Loucy (cell line): ENCODE measurements around the gene PDE5A.

Source experiments
- H2AFZ ChIP-seq: fragments of 200-600 bp; sonication (generic); 2 replicates; pipeline ENCODE4 v1.6.0; 2016; ENCODE audit warnings: antibody characterized with exemption, mild to moderate bottlenecking, low read length, moderate library complexity
- H3F3A ChIP-seq: fragments of 200-600 bp; 2 replicates; pipeline ENCODE4 v1.6.0; 2016; ENCODE audit warnings: antibody characterized with exemption, low read depth, mild to moderate bottlenecking
- H3K27me3 ChIP-seq: fragments of 200-600 bp; sonication (generic); 2 replicates; pipeline ENCODE4 v1.6.1; 2014; ENCODE audit warnings: low read length, mild to moderate bottlenecking; ENCODE audit not compliant: insufficient read depth, poor library complexity, severe bottlenecking
- H3K36me3 ChIP-seq: fragments of 200-600 bp; sonication (generic); 2 replicates; pipeline ENCODE4 v1.6.1; 2016; ENCODE audit warnings: low read length; ENCODE audit not compliant: insufficient read depth
- H3K4me1 ChIP-seq: fragments of 200-600 bp; sonication (generic); 2 replicates; pipeline ENCODE4 v1.5.1; 2014; ENCODE audit warnings: low read length, mild to moderate bottlenecking; ENCODE audit not compliant: insufficient read depth, poor library complexity, severe bottlenecking
- H3K4me2 ChIP-seq: fragments of 200-600 bp; sonication (generic); 2 replicates; pipeline ENCODE4 v1.6.0; 2014; ENCODE audit warnings: antibody characterized with exemption, low read length, low read depth, mild to moderate bottlenecking; ENCODE audit not compliant: poor library complexity, severe bottlenecking
- H3K4me3 ChIP-seq: fragments of 200-600 bp; sonication (generic); 2 replicates; pipeline ENCODE4 v1.5.1; 2014; ENCODE audit warnings: low read length, mild to moderate bottlenecking, mixed read lengths; ENCODE audit not compliant: poor library complexity, severe bottlenecking
- H3K79me2 ChIP-seq: fragments of 200-600 bp; sonication (generic); 2 replicates; pipeline ENCODE4 v1.6.1; 2014; ENCODE audit warnings: low read length; ENCODE audit not compliant: insufficient read depth
- H3K9ac ChIP-seq: fragments of 200-600 bp; sonication (generic); 2 replicates; pipeline ENCODE4 v1.6.0; 2014; ENCODE audit warnings: mild to moderate bottlenecking, low read depth, low read length, moderate library complexity; ENCODE audit not compliant: poor library complexity, severe bottlenecking
- H3K9me2 ChIP-seq: fragments of 200-600 bp; sonication (generic); replicated peaks from 2 replicates; pipeline ENCODE4 v1.6.1; 2016; ENCODE audit warnings: low read depth, low read length, mixed read lengths
- H3K9me3 ChIP-seq: fragments of 200-600 bp; sonication (generic); 2 replicates; pipeline ENCODE4 v1.6.1; 2014; ENCODE audit warnings: mild to moderate bottlenecking, antibody characterized with exemption, low read length, low read depth; ENCODE audit not compliant: insufficient read depth
- H4K20me1 ChIP-seq: fragments of 200-600 bp; sonication (generic); 2 replicates; pipeline ENCODE4 v1.6.0; 2014; ENCODE audit warnings: antibody characterized with exemption, low read length, mild to moderate bottlenecking; ENCODE audit not compliant: insufficient read depth, poor library complexity, severe bottlenecking
- CTCF ChIP-seq: fragments of 200-600 bp; sonication (generic); conservative IDR thresholded peaks from 2 replicates; pipeline ENCODE4 v1.5.1; 2014; ENCODE audit warnings: mild to moderate bottlenecking, antibody characterized with exemption, low read length
- EZH2phosphoT487 ChIP-seq: fragments of 200-600 bp; IDR thresholded peaks from 2 replicates; pipeline ENCODE4 v1.6.1; 2018; ENCODE audit warnings: antibody characterized with exemption, mild to moderate bottlenecking, moderate library complexity, borderline replicate concordance

Gene PDE5A

GRCh38 chr4:119543187-119543586 is 85.4 kb downstream of the PDE5A start:
- Histone ChIP-seq H4K20me1 (no peaks in the 10 kb centered on the region), H3F3A (no peaks in the 10 kb centered on the region), H3K4me3 (no peak overlapping the region), H3K4me1 (no peaks in the 10 kb centered on the region), H3K4me2 (no peak overlapping the region), H2AFZ (no peak overlapping the region), H3K36me3 (no peaks in the 10 kb centered on the region), H3K27me3 (no peaks in the 10 kb centered on the region), H3K79me2 (no peaks in the 10 kb centered on the region), H3K9ac (no peak overlapping the region), H3K9me3 (no peaks in the 10 kb centered on the region), H3K9me2 (no peaks in the 10 kb centered on the region)
- no peak for TF ChIP-seq CTCF
- no peak for TF ChIP-seq EZH2phosphoT487

GRCh38 chr4:119540249-119540648 is 88.4 kb downstream of the PDE5A start:
- Histone ChIP-seq H4K20me1 (no peaks in the 10 kb centered on the region), H3K36me3 (no peaks in the 10 kb centered on the region), H3K4me2 (no peak overlapping the region), H3F3A (no peaks in the 10 kb centered on the region), H3K9ac (no peak overlapping the region), H3K9me3 (no peaks in the 10 kb centered on the region), H3K4me3 (no peak overlapping the region), H3K27me3 (no peaks in the 10 kb centered on the region), H3K9me2 (no peaks in the 10 kb centered on the region), H3K4me1 (no peaks in the 10 kb centered on the region), H3K79me2 (no peaks in the 10 kb centered on the region), H2AFZ (no peak overlapping the region)
- TF ChIP-seq CTCF = no peak
- TF ChIP-seq EZH2phosphoT487 = no peak

GRCh38 chr4:119537586-119537985 is 91.0 kb downstream of the PDE5A start:
- Histone ChIP-seq H3K9me3 (0 out of 2 replicates have a peak, but pooled peaks cover 5% of the 10 kb centered on the region), H3K9ac (no peak overlapping the region), H3K27me3 (no peaks in the 10 kb centered on the region), H2AFZ (no peak overlapping the region), H3F3A (no peaks in the 10 kb centered on the region), H4K20me1 (no peaks in the 10 kb centered on the region), H3K4me3 (no peak overlapping the region), H3K9me2 (no peaks in the 10 kb centered on the region), H3K4me1 (no peaks in the 10 kb centered on the region), H3K36me3 (no peaks in the 10 kb centered on the region), H3K4me2 (no peak overlapping the region), H3K79me2 (no peaks in the 10 kb centered on the region)
- no peak for TF ChIP-seq CTCF
- no peak for TF ChIP-seq EZH2phosphoT487
